Neural cell (in vitro differentiated cells): ENCODE measurements around the gene ACO2. TPM values are rescaled to one million over a fixed set of nuclear protein-coding genes. Genes with fewer than 3 reads are reported as not detected.

ENCODE experiments used
- H2AFZ ChIP-seq: fragments of 200-600, 300-800 bp; sonication (generic), shearing (Covaris generic); 2 replicates; pipeline ENCODE4 v1.6.0; 2014; ENCODE audit warnings: low read depth, mild to moderate bottlenecking, antibody characterized with exemption, low read length, moderate library complexity
- H3F3A ChIP-seq: fragments of 200-600 bp; shearing (Covaris generic); 2 replicates; pipeline ENCODE4 v1.6.1; 2016; ENCODE audit warnings: mild to moderate bottlenecking, moderate library complexity, mixed read lengths, antibody characterized with exemption, low read length; ENCODE audit not compliant: insufficient read depth, poor library complexity, severe bottlenecking
- H3K27ac ChIP-seq: fragments of 200-600, 300-800 bp; sonication (generic), shearing (Covaris generic); 2 replicates; pipeline ENCODE4 v1.5.1; 2014; ENCODE audit warnings: mild to moderate bottlenecking, low read length, moderate library complexity
- H3K27me3 ChIP-seq: fragments of 300-800, 200-600 bp; sonication (generic), shearing (Covaris generic); 2 replicates; pipeline ENCODE4 v1.6.0; 2014; ENCODE audit warnings: mild to moderate bottlenecking, low read depth, low read length, moderate library complexity; ENCODE audit not compliant: insufficient read depth
- H3K36me3 ChIP-seq: fragments of 300-800, 200-600 bp; sonication (generic), shearing (Covaris generic); 2 replicates; pipeline ENCODE4 v1.5.1; 2014; ENCODE audit warnings: mild to moderate bottlenecking, antibody characterized with exemption, low read length, moderate library complexity; ENCODE audit not compliant: insufficient read depth
- H3K4me2 ChIP-seq: fragments of 300-800, 200-600 bp; sonication (generic), shearing (Covaris generic); 2 replicates; pipeline ENCODE4 v1.6.0; 2014; ENCODE audit warnings: mild to moderate bottlenecking, low read length
- H3K4me3 ChIP-seq: fragments of 300-800, 200-600 bp; sonication (generic), shearing (Covaris generic); 2 replicates; pipeline ENCODE4 v1.5.1; 2014; ENCODE audit warnings: mild to moderate bottlenecking, low read length, moderate library complexity
- H3K79me2 ChIP-seq: fragments of 200-600 bp; shearing (Covaris generic); replicated peaks from 2 replicates; pipeline ENCODE4 v1.6.0; 2014; ENCODE audit warnings: mild to moderate bottlenecking, low read length, moderate library complexity; ENCODE audit not compliant: insufficient read depth
- H3K9ac ChIP-seq: fragments of 300-800, 200-600 bp; sonication (generic), shearing (Covaris generic); 2 replicates; pipeline ENCODE4 v1.6.1; 2016; ENCODE audit warnings: mild to moderate bottlenecking, low read length, mixed read lengths
- H3K9me2 ChIP-seq: fragments of 200-600 bp; shearing (Covaris generic); 2 replicates; pipeline ENCODE4 v1.6.1; 2016; ENCODE audit warnings: mild to moderate bottlenecking, low read length, mixed read lengths; ENCODE audit not compliant: insufficient read depth
- H3K9me3 ChIP-seq: fragments of 200-600, 300-800 bp; sonication (generic), shearing (Covaris generic); 2 replicates; pipeline ENCODE4 v1.6.1; 2016; ENCODE audit warnings: mild to moderate bottlenecking, mixed run types, low read length, moderate library complexity, mixed read lengths
- H4K20me1 ChIP-seq: fragments of 200-600 bp; shearing (Covaris generic); 2 replicates; pipeline ENCODE4 v1.6.1; 2016; ENCODE audit warnings: mild to moderate bottlenecking, mixed run types; ENCODE audit not compliant: insufficient read depth
- CTCF ChIP-seq: fragments of 450-650 bp; IDR thresholded peaks from 2 replicates; pipeline ENCODE4 v1.5.1; 2014; ENCODE audit warnings: antibody characterized with exemption, mild to moderate bottlenecking, moderate library complexity; ENCODE audit not compliant: poor library complexity, severe bottlenecking
- EP300 ChIP-seq: fragments of 450-650 bp; conservative IDR thresholded peaks from 2 replicates; pipeline ENCODE4 v1.6.1; 2014; ENCODE audit warnings: antibody characterized with exemption, mild to moderate bottlenecking, moderate library complexity; ENCODE audit not compliant: poor library complexity, severe bottlenecking
- EZH2 ChIP-seq: fragments of 200-600, 300-800 bp; shearing (Covaris generic), sonication (generic); IDR thresholded peaks from 2 replicates; pipeline ENCODE4 v1.6.1; 2014; ENCODE audit warnings: antibody characterized with exemption, low read length, borderline replicate concordance, mild to moderate bottlenecking; ENCODE audit not compliant: insufficient read depth, poor library complexity, severe bottlenecking
- MXI1 ChIP-seq: fragments of 450-650 bp; conservative IDR thresholded peaks from 2 replicates; pipeline ENCODE4 v1.6.1; 2014; ENCODE audit warnings: antibody characterized with exemption, mild to moderate bottlenecking; ENCODE audit not compliant: poor library complexity, severe bottlenecking
- POLR2AphosphoS5 ChIP-seq: IDR thresholded peaks from 2 replicates; pipeline ENCODE4 v1.6.1; 2012
- RAD21 ChIP-seq: fragments of 450-650 bp; conservative IDR thresholded peaks from 2 replicates; pipeline ENCODE4 v1.6.1; 2014; ENCODE audit warnings: antibody characterized with exemption, mild to moderate bottlenecking, moderate library complexity
- REST ChIP-seq: IDR thresholded peaks from 2 replicates; pipeline ENCODE4 v1.6.1; 2012; ENCODE audit warnings: borderline replicate concordance
- SMC3 ChIP-seq: fragments of 450-650 bp; conservative IDR thresholded peaks from 2 replicates; pipeline ENCODE4 v1.6.1; 2014; ENCODE audit warnings: antibody characterized with exemption, mild to moderate bottlenecking, moderate library complexity; ENCODE audit not compliant: poor library complexity
- TAF1 ChIP-seq: IDR thresholded peaks from 2 replicates; pipeline ENCODE4 v1.6.1; 2012; ENCODE audit warnings: low read depth
- polyA plus RNA-seq: library from polyadenylated mRNA; depleted of rRNA; stranded (reverse); fragments of >200 nt; gene quantifications from 2 replicates; pipeline ENCODE4 v1.2.3, GENCODE V29; 2014

ACO2 gene
- polyA plus RNA-seq, 1 donor from 2014 or later: 72.3 TPM

- no peaks in the 10 kb centered on the region for H3K79me2 ChIP-seq
- no peaks in the 10 kb centered on the region for H3K27me3 ChIP-seq
- no peaks in the 10 kb centered on the region for H3F3A ChIP-seq
- H3K9me2 ChIP-seq: no peaks in the 10 kb centered on the region
- no peak overlapping the region for H3K27ac ChIP-seq
- no peaks in the 10 kb centered on the region for H4K20me1 ChIP-seq
- H3K4me3 ChIP-seq: no peak overlapping the region
- no peak overlapping the region for H2AFZ ChIP-seq
- no peak overlapping the region for H3K4me2 ChIP-seq
- H3K9me3 ChIP-seq: no peaks in the 10 kb centered on the region
- H3K36me3 ChIP-seq: no peaks in the 10 kb centered on the region
- H3K9ac ChIP-seq: no peak overlapping the region
- no peak for TF ChIP-seq SMC3
- TF ChIP-seq MXI1: no peak
- no peak for TF ChIP-seq TAF1
- no peak for TF ChIP-seq REST
- no peak for TF ChIP-seq EZH2
Measured at GRCh38 chr22:41508770-41509170, 39.9 kb downstream of the ACO2 start.

GRCh38 chr22:41511521-41511968 is 42.6 kb downstream of the ACO2 start:
- Histone ChIP-seq H3K36me3 (no peaks in the 10 kb centered on the region), H3K27ac (no peak overlapping the region), H3K9me2 (no peaks in the 10 kb centered on the region), H3K79me2 (no peaks in the 10 kb centered on the region), H3K4me2 (no peak overlapping the region), H3K9ac (no peak overlapping the region), H2AFZ (no peak overlapping the region), H3K4me3 (no peak overlapping the region), H3K27me3 (no peaks in the 10 kb centered on the region), H3F3A (no peaks in the 10 kb centered on the region), H4K20me1 (no peaks in the 10 kb centered on the region), H3K9me3 (no peaks in the 10 kb centered on the region)
- TF ChIP-seq EP300: no peak
- no peak for TF ChIP-seq REST
- no peak for TF ChIP-seq RAD21
- TF ChIP-seq MXI1: no peak
- TF ChIP-seq POLR2AphosphoS5: no peak
- TF ChIP-seq CTCF: no peak
- no peak for TF ChIP-seq SMC3
- no peak for TF ChIP-seq EZH2
- no peak for TF ChIP-seq TAF1
